DND-41 (cell line): ENCODE results near the gene DYNLL2.
"Not testable (repeated sequence)": the region's sequence is repeated elsewhere in the genome, so short reads cannot be mapped to it uniquely, and the experiment has no call there.

Source experiments
- ATAC-seq: fragments of 200-7000 bp; cut with Tn5 transposase; 3 replicates; pipeline ENCODE4 v1.9.1; 2021; ENCODE audit warnings: low read depth; ENCODE audit not compliant: insufficient read depth
- DNase-seq: peaks from one replicate; pipeline ENCODE4 v3.0.0-alpha.2; 2020
- H2AFZ ChIP-seq: 2 replicates; pipeline ENCODE4 v1.6.0; 2012; ENCODE audit warnings: low read depth, low read length
- H3K27ac ChIP-seq: 2 replicates; pipeline ENCODE4 v1.5.1; 2012; ENCODE audit warnings: low read length, inconsistent platforms
- H3K27me3 ChIP-seq: fragments of 200-600 bp; sonication (generic); 2 replicates; pipeline ENCODE4 v1.6.0; 2012; ENCODE audit warnings: low read length, mild to moderate bottlenecking, inconsistent platforms; ENCODE audit not compliant: insufficient read depth, poor library complexity
- H3K36me3 ChIP-seq: 2 replicates; pipeline ENCODE4 v1.5.1; 2012; ENCODE audit warnings: low read length, inconsistent platforms; ENCODE audit not compliant: insufficient read depth
- H3K4me1 ChIP-seq: 2 replicates; pipeline ENCODE4 v1.5.1; 2012; ENCODE audit warnings: mild to moderate bottlenecking, low read length; ENCODE audit not compliant: insufficient read depth
- H3K4me2 ChIP-seq: 2 replicates; pipeline ENCODE4 v1.6.0; 2012; ENCODE audit warnings: mild to moderate bottlenecking, moderate library complexity, low read length, inconsistent platforms; ENCODE audit not compliant: insufficient read depth
- H3K4me3 ChIP-seq, 2 experiments: fragments of 200-600 bp in 1 of 2; shearing (Covaris generic) in 1 of 2; 2 replicates each; pipeline ENCODE4 v1.5.1; 2012 to 2016; ENCODE audit warnings: inconsistent platforms in 2 of 2, low read length in 2 of 2, mild to moderate bottlenecking in 2 of 2, low read depth in 1 of 2, moderate library complexity in 1 of 2
- H3K79me2 ChIP-seq: 2 replicates; pipeline ENCODE4 v1.6.0; 2012; ENCODE audit warnings: low read length, inconsistent platforms; ENCODE audit not compliant: insufficient read depth
- H3K9ac ChIP-seq: 2 replicates; pipeline ENCODE4 v1.6.0; 2012; ENCODE audit warnings: low read depth, mild to moderate bottlenecking, inconsistent platforms, low read length, moderate library complexity
- H3K9me3 ChIP-seq: 2 replicates; pipeline ENCODE4 v1.5.1; 2012; ENCODE audit warnings: low read length, moderate library complexity, mild to moderate bottlenecking, inconsistent platforms; ENCODE audit not compliant: insufficient read depth, severe bottlenecking
- H4K20me1 ChIP-seq: 2 replicates; pipeline ENCODE4 v1.6.0; 2012; ENCODE audit warnings: low read length; ENCODE audit not compliant: insufficient read depth
- CTCF ChIP-seq: IDR thresholded peaks from 2 replicates; pipeline ENCODE4 v1.5.1; 2012; ENCODE audit warnings: borderline replicate concordance, low read length, moderate library complexity, mild to moderate bottlenecking; ENCODE audit not compliant: poor library complexity, severe bottlenecking; ENCODE audit errors: extremely low read depth
- EZH2 ChIP-seq: IDR thresholded peaks from 3 replicates; pipeline ENCODE4 v1.6.1; 2012; ENCODE audit warnings: borderline replicate concordance, low read depth, mild to moderate bottlenecking, moderate library complexity, low read length, inconsistent platforms; ENCODE audit not compliant: severe bottlenecking

DYNLL2 gene

GRCh38 chr17:58065238-58065637, 18.0 kb upstream of the DYNLL2 start:
- no peak overlapping the region for H3K4me3 ChIP-seq
- H3K79me2 ChIP-seq = no peaks in the 10 kb centered on the region
- no peaks in the 10 kb centered on the region; the same call in 1 of the 2 replicates for H3K4me1 ChIP-seq
- no peak for DNase-seq
- no peak for ATAC-seq
- H3K27me3 ChIP-seq = peaks cover 18% of the 10 kb centered on the region
- H3K9ac ChIP-seq = no peak overlapping the region
- no peaks in the 10 kb centered on the region for H4K20me1 ChIP-seq
- no peak overlapping the region for H3K27ac ChIP-seq
- no peak overlapping the region for H3K4me2 ChIP-seq
- H3K9me3 ChIP-seq = no peaks in the 10 kb centered on the region
- no peak overlapping the region for H2AFZ ChIP-seq
- no peaks in the 10 kb centered on the region for H3K36me3 ChIP-seq
- TF ChIP-seq EZH2 (no peak), CTCF (no peak)

DNA sequence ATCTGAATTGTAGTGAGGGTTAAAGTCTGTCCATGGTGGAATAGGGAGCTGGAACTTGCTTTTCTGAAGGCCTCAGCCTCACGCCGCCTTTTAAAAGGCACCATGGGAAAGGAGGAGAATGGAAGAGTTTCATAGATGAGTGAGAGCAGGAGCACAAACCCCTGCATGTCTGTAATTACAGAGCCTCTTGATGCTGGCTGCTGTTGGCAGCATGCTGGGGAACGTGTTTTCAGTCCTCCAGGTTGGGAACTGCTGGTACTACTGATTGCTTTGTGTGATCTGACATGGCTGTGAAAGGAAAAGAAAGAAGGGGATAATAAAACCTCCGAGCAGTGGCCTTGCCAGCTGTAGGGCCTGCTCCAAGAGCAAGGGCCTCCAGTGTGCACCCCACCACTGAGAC, 16.8 kb upstream of the DYNLL2 start:
- ATAC-seq (no peak), DNase-seq (no peak)
- Histone ChIP-seq H3K4me3 (no peak overlapping the region), H3K4me2 (no peak overlapping the region), H3K27ac (no peak overlapping the region), H3K9ac (no peak overlapping the region), H4K20me1 (no peaks in the 10 kb centered on the region), H2AFZ (no peak overlapping the region), H3K79me2 (no peaks in the 10 kb centered on the region), H3K27me3 (peaks cover 23% of the 10 kb centered on the region), H3K9me3 (no peaks in the 10 kb centered on the region), H3K4me1 (no peaks in the 10 kb centered on the region), H3K36me3 (no peaks in the 10 kb centered on the region)
- TF ChIP-seq EZH2 = no peak

- ATAC-seq (no peak), DNase-seq (no peak)
- Histone ChIP-seq H3K9ac (no peak overlapping the region), H3K4me3 (no peak overlapping the region), H3K27ac (no peak overlapping the region), H3K4me1 (no peaks in the 10 kb centered on the region), H3K9me3 (no peaks in the 10 kb centered on the region), H4K20me1 (no peaks in the 10 kb centered on the region), H3K27me3 (peaks cover 28% of the 10 kb centered on the region), H3K36me3 (no peaks in the 10 kb centered on the region), H3K4me2 (no peak overlapping the region), H2AFZ (no peak overlapping the region), H3K79me2 (no peaks in the 10 kb centered on the region)
- no peak for TF ChIP-seq EZH2
- no peak for TF ChIP-seq CTCF
Observed at GRCh38 chr17:58072862-58073261, 10.4 kb upstream of the DYNLL2 start.

GRCh38 chr17:58073266-58073665, 10.0 kb upstream of the DYNLL2 start:
- not testable (repeated sequence) for H3K79me2 ChIP-seq, ATAC-seq, H3K36me3 ChIP-seq, H3K9me3 ChIP-seq, H3K4me1 ChIP-seq, H4K20me1 ChIP-seq, H3K9ac ChIP-seq, DNase-seq, H3K4me2 ChIP-seq, H2AFZ ChIP-seq, H3K4me3 ChIP-seq, H3K27ac ChIP-seq
- H3K27me3 ChIP-seq = peaks cover 26% of the 10 kb centered on the region

- H3K79me2 ChIP-seq, ATAC-seq, H3K27ac ChIP-seq, H3K9ac ChIP-seq, H3K36me3 ChIP-seq, H3K9me3 ChIP-seq, H2AFZ ChIP-seq, H3K4me2 ChIP-seq, H4K20me1 ChIP-seq, H3K4me3 ChIP-seq, DNase-seq, H3K4me1 ChIP-seq: not testable (repeated sequence)
- peaks cover 30% of the 10 kb centered on the region for H3K27me3 ChIP-seq
Observed at GRCh38 chr17:58074406-58074805, 8.8 kb upstream of the DYNLL2 start.
